ENCODE measurements around the gene RUNX2. TPM values are rescaled to one million over a fixed set of nuclear protein-coding genes. Genes with fewer than 3 reads are reported as not detected.
"Not testable (repeated sequence)": the region's sequence is repeated elsewhere in the genome, so short reads cannot be mapped to it uniquely, and the experiment has no call there.

The RUNX2 gene
- total RNA-seq: under 0.01 and 0.05 TPM in 2 replicates

GRCh38 chr6:45327956-45328522, at the start of gene RUNX2:
TSS of gene RUNX2 (plus strand) at chr6:45328330. CDS start at chr6:45328727, 397 bp downstream.
- no peak for DNase-seq

- DNase-seq: no peak
Observed at GRCh38 chr6:45278367-45278766, 49.8 kb upstream of the RUNX2 start.

GRCh38 chr6:45286707-45287106, 41.4 kb upstream of the RUNX2 start:
- not testable (repeated sequence) for DNase-seq

- DNase-seq: no peak
Observed at GRCh38 chr6:45289751-45290514, 38.2 kb upstream of the RUNX2 start.

GRCh38 chr6:45293306-45293705, 34.8 kb upstream of the RUNX2 start:
- no peak for DNase-seq

GRCh38 chr6:45294065-45294701, 33.9 kb upstream of the RUNX2 start:
- not testable (repeated sequence) for DNase-seq

GRCh38 chr6:45297320-45297719, 30.8 kb upstream of the RUNX2 start:
- no peak for DNase-seq

GRCh38 chr6:45299096-45299581, 29.0 kb upstream of the RUNX2 start:
- DNase-seq: no peak

- no peak for DNase-seq
Observed at GRCh38 chr6:45300736-45301135, 27.4 kb upstream of the RUNX2 start.

- DNase-seq: no peak
Observed at GRCh38 chr6:45301348-45302142, 26.6 kb upstream of the RUNX2 start.

- DNase-seq: no peak
Observed at GRCh38 chr6:45302832-45303231, 25.3 kb upstream of the RUNX2 start.

- no peak for DNase-seq
Observed at GRCh38 chr6:45305546-45305945, 22.6 kb upstream of the RUNX2 start.

GRCh38 chr6:45310118-45310788, 17.9 kb upstream of the RUNX2 start:
- peak; percentile 15 for DNase-seq

- DNase-seq: peak; percentile 4
Observed at GRCh38 chr6:45314146-45314545, 14.0 kb upstream of the RUNX2 start.

- DNase-seq: no peak
Observed at GRCh38 chr6:45320349-45320748, 7.8 kb upstream of the RUNX2 start.

GRCh38 chr6:45323656-45324224, 4.4 kb upstream of the RUNX2 start:
- DNase-seq: no peak

- DNase-seq: no peak
Observed at GRCh38 chr6:45326698-45327417, 1.3 kb upstream of the RUNX2 start.

GRCh38 chr6:45328523-45328922, 393 bp downstream of the RUNX2 start:
- DNase-seq: no peak

GRCh38 chr6:45344900-45345299, 16.8 kb downstream of the RUNX2 start:
- no peak for DNase-seq

GRCh38 chr6:45350186-45350710, 22.1 kb downstream of the RUNX2 start:
- DNase-seq: no peak

GRCh38 chr6:45351076-45351475, 22.9 kb downstream of the RUNX2 start:
- no peak for DNase-seq
